OCI-LY1 (cell line): ENCODE measurements around the gene ARHGEF12.

ENCODE experiments used
- H2AFZ ChIP-seq: fragments of 200-600 bp; sonication (generic), shearing (Covaris generic); 2 replicates; pipeline ENCODE4 v1.6.0; 2014; ENCODE audit warnings: antibody characterized with exemption, mild to moderate bottlenecking, low read length
- H3F3A ChIP-seq: fragments of 200-600 bp; sonication (generic), shearing (Covaris generic); 2 replicates; pipeline ENCODE4 v1.6.0; 2014; ENCODE audit warnings: mild to moderate bottlenecking, antibody characterized with exemption, low read length, moderate library complexity; ENCODE audit not compliant: insufficient read depth
- H3K27ac ChIP-seq: fragments of 200-600 bp; sonication (generic); 2 replicates; pipeline ENCODE4 v1.5.1; 2014; ENCODE audit warnings: low read length, mixed run types, mild to moderate bottlenecking, low read depth; ENCODE audit not compliant: poor library complexity, severe bottlenecking
- H3K27me3 ChIP-seq: fragments of 200-600 bp; sonication (generic); 2 replicates; pipeline ENCODE4 v1.6.0; 2014; ENCODE audit warnings: antibody characterized with exemption, mild to moderate bottlenecking, low read length, moderate library complexity; ENCODE audit not compliant: insufficient read depth
- H3K36me3 ChIP-seq: fragments of 200-600 bp; sonication (generic); 2 replicates; pipeline ENCODE4 v1.6.1; 2014; ENCODE audit warnings: mild to moderate bottlenecking, antibody characterized with exemption, low read length, moderate library complexity, mixed read lengths; ENCODE audit not compliant: insufficient read depth
- H3K4me1 ChIP-seq: fragments of 200-600 bp; sonication (generic); 2 replicates; pipeline ENCODE4 v1.5.1; 2014; ENCODE audit warnings: mild to moderate bottlenecking, low read length, moderate library complexity; ENCODE audit not compliant: insufficient read depth, severe bottlenecking
- H3K4me2 ChIP-seq: fragments of 200-600 bp; sonication (generic), shearing (Covaris generic); 2 replicates; pipeline ENCODE4 v1.6.1; 2014; ENCODE audit warnings: low read length
- H3K4me3 ChIP-seq: fragments of 200-600 bp; sonication (generic); 2 replicates; pipeline ENCODE4 v1.5.1; 2014; ENCODE audit warnings: low read length, low read depth, mild to moderate bottlenecking, mixed read lengths; ENCODE audit not compliant: poor library complexity, severe bottlenecking
- H3K79me2 ChIP-seq: fragments of 200-600 bp; shearing (Covaris generic); 2 replicates; pipeline ENCODE4 v1.6.1; 2016; ENCODE audit warnings: mixed run types, low read length, mixed read lengths; ENCODE audit not compliant: insufficient read depth
- H3K9ac ChIP-seq: fragments of 200-600 bp; sonication (generic), shearing (Covaris generic); 2 replicates; pipeline ENCODE4 v1.6.1; 2014; ENCODE audit warnings: mild to moderate bottlenecking, low read length, mixed read lengths
- H3K9me2 ChIP-seq: fragments of 200-600 bp; sonication (generic), shearing (Covaris generic); 2 replicates; pipeline ENCODE4 v1.6.1; 2014; ENCODE audit warnings: low read depth, mild to moderate bottlenecking, low read length, mixed read lengths
- H3K9me3 ChIP-seq: fragments of 200-600 bp; shearing (Covaris generic); 2 replicates; pipeline ENCODE4 v1.6.1; 2014; ENCODE audit warnings: low read length, mixed read lengths
- H4K20me1 ChIP-seq: fragments of 200-600 bp; sonication (generic), shearing (Covaris generic); 2 replicates; pipeline ENCODE4 v1.6.0; 2016; ENCODE audit warnings: mild to moderate bottlenecking, low read length; ENCODE audit not compliant: insufficient read depth
- EZH2 ChIP-seq: fragments of 200-600 bp; sonication (generic), shearing (Covaris generic); IDR thresholded peaks from 2 replicates; pipeline ENCODE4 v1.8.0; 2017; ENCODE audit warnings: borderline replicate concordance, mixed run types, mild to moderate bottlenecking, antibody characterized with exemption, low read length, moderate library complexity, mixed read lengths
- TF ChIP-seq, protein P1 (sequence below): fragments of 200-600 bp; sonication (generic), shearing (Covaris generic); IDR thresholded peaks from 2 replicates; pipeline ENCODE4 v1.5.1; 2017; ENCODE audit warnings: mild to moderate bottlenecking, antibody characterized with exemption, low read length, moderate library complexity, mixed read lengths

Gene ARHGEF12

DNA sequence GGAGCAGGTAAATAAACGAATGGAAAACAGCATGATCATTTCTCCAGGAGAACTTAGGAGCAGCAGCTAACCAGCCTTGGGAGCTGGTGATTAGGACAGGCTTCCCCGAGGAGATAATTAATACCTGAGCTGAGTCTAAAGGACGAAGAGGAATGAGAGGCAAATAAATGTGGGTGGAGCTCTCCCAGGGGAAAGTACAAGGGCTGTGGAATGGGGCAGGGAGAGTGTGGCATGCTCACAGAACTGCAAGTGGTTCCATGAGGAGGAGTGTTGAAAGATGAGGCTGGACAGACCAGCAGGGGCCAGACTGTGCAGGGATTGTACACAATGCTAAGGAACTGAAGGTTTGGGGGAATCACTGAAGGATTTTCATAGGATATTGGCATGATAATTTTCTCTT is 25.3 kb upstream of the ARHGEF12 start:
- H2AFZ ChIP-seq: no peak overlapping the region
- H3K4me1 ChIP-seq: no peaks in the 10 kb centered on the region
- H3F3A ChIP-seq: no peaks in the 10 kb centered on the region
- no peaks in the 10 kb centered on the region; the same call in 1 of the 2 replicates for H3K27me3 ChIP-seq
- no peaks in the 10 kb centered on the region for H3K79me2 ChIP-seq
- no peaks in the 10 kb centered on the region for H4K20me1 ChIP-seq
- no peaks in the 10 kb centered on the region for H3K36me3 ChIP-seq
- TF ChIP-seq EZH2: no peak
- TF ChIP-seq, protein P1, sequence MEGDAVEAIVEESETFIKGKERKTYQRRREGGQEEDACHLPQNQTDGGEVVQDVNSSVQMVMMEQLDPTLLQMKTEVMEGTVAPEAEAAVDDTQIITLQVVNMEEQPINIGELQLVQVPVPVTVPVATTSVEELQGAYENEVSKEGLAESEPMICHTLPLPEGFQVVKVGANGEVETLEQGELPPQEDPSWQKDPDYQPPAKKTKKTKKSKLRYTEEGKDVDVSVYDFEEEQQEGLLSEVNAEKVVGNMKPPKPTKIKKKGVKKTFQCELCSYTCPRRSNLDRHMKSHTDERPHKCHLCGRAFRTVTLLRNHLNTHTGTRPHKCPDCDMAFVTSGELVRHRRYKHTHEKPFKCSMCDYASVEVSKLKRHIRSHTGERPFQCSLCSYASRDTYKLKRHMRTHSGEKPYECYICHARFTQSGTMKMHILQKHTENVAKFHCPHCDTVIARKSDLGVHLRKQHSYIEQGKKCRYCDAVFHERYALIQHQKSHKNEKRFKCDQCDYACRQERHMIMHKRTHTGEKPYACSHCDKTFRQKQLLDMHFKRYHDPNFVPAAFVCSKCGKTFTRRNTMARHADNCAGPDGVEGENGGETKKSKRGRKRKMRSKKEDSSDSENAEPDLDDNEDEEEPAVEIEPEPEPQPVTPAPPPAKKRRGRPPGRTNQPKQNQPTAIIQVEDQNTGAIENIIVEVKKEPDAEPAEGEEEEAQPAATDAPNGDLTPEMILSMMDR: no peak
- no peaks in the 10 kb centered on the region for H3K9me2 ChIP-seq
- H3K4me2 ChIP-seq: no peak overlapping the region
- no peaks in the 10 kb centered on the region for H3K9me3 ChIP-seq
- H3K27ac ChIP-seq: no peak overlapping the region
- H3K9ac ChIP-seq: no peak overlapping the region
- no peak overlapping the region for H3K4me3 ChIP-seq

DNA sequence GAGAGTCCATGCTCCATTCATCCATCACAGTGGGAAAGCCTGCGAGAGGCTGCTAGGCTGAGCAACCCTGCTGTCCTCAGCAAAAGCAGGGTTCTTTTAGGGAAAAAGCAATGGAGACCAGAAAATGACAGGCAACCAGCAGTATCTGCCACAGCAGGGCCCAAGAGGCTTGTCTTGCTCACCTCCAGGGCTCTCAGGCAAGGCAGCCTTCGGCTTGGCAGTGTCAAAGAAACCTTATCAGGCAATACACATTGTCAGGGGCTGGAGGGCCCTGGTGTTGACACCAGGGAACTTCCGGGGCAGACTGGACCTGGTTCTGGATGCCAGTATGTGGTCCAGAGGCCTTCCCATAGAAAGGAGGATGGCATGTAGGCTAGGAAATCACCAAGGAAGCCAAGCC is 21.4 kb upstream of the ARHGEF12 start:
- H3F3A ChIP-seq: no peaks in the 10 kb centered on the region
- H3K79me2 ChIP-seq: no peaks in the 10 kb centered on the region
- no peak overlapping the region for H2AFZ ChIP-seq
- no peaks in the 10 kb centered on the region for H3K27me3 ChIP-seq
- no peaks in the 10 kb centered on the region for H4K20me1 ChIP-seq
- H3K4me1 ChIP-seq: no peaks in the 10 kb centered on the region
- TF ChIP-seq, protein P1: no peak
- no peak for TF ChIP-seq EZH2
- H3K9ac ChIP-seq: no peak overlapping the region
- H3K9me3 ChIP-seq: no peaks in the 10 kb centered on the region
- no peak overlapping the region for H3K27ac ChIP-seq
- no peaks in the 10 kb centered on the region for H3K36me3 ChIP-seq
- no peaks in the 10 kb centered on the region for H3K9me2 ChIP-seq
- no peak overlapping the region for H3K4me2 ChIP-seq
- H3K4me3 ChIP-seq: no peak overlapping the region

DNA sequence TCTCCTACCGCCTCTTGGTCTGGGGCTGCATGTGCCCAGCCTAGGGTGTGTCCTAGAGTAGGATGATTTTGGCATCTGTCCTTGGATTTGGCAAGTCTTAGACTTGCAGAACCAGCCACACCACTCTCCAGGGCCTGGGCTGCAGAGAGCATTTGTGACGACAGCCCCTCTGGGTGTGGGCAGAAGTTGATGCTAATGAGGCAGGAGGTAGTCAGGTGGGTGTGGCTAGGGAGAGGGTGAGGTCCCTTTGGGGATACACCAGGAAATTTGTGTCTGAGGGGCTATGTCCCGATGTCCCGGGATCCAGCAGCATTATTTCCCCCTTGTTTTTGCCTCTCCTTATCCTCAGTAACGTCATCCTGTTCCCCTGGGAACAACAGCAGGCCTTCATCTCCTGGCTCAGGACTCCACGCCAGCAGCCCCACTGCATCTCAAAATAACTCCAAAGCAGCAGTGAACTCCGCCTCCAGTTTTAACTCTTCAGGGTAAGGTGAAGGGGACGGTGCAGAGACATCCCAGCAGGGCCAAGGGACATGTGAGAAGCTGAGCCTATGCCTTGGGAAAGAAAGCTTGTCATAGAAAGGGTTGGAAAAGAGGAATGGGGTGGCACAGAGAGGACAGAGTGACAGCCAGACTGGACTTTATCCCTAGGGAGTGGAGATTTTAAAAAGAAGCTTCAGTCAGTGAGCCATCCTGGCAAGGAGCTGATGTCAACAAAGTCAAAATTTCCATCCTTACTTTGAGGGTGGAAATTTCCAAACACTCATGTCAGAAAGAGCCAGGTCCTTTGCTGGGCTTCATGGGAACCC is 19.1 kb upstream of the ARHGEF12 start:
- no peaks in the 10 kb centered on the region for H3K27me3 ChIP-seq
- no peaks in the 10 kb centered on the region for H3K79me2 ChIP-seq
- no peak overlapping the region for H3K4me2 ChIP-seq
- TF ChIP-seq, protein P1: no peak
- no peak for TF ChIP-seq EZH2
- no peak overlapping the region for H2AFZ ChIP-seq
- H3K9me3 ChIP-seq: no peaks in the 10 kb centered on the region
- H3K4me3 ChIP-seq: no peak overlapping the region
- H3K9me2 ChIP-seq: no peaks in the 10 kb centered on the region
- no peak overlapping the region for H3K9ac ChIP-seq
- H4K20me1 ChIP-seq: no peaks in the 10 kb centered on the region
- no peaks in the 10 kb centered on the region for H3F3A ChIP-seq
- H3K27ac ChIP-seq: no peak overlapping the region
- no peaks in the 10 kb centered on the region for H3K36me3 ChIP-seq
- no peaks in the 10 kb centered on the region for H3K4me1 ChIP-seq
